Measurements from ENCODE around the gene FSTL1. TPM values are rescaled to one million over a fixed set of nuclear protein-coding genes. Genes with fewer than 3 reads are reported as not detected.

FSTL1 gene
- total RNA-seq, 1 donor from 2014 or later, result 379 TPM

DNA sequence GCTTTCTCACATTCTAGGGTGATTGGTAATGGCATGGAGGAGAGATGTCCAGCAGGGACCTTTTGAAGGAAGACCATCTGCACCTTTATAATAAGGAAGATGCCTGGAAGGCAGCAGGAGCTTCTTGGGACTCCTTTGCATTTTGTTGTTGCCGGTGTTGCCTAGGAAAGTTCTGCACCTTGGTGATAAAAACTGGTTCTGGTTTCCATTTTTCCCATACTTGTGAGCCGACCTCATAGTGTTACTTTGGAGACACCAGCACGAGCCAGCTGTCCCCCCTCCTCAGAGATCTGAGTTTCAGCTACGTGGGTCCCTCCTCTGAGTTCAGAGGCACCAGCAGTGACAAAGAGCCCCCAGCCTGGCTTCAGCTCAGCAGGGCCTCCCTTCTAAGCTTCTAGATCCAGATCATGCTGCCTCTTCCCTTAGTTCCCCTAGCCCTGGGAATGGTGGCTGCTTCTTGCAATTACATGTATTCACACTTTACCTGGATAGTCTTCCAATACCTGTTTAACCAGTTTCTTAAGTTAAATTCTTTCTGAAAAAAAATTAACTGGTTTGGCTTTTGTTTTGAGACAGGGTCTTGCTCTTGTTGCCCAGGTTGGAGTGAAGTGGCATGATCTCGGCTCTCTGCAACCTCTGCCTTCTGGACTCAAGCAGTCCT lies 18.0 kb upstream of the FSTL1 start:
- no peak for DNase-seq (ENCODE audit: low spot score)

DNA sequence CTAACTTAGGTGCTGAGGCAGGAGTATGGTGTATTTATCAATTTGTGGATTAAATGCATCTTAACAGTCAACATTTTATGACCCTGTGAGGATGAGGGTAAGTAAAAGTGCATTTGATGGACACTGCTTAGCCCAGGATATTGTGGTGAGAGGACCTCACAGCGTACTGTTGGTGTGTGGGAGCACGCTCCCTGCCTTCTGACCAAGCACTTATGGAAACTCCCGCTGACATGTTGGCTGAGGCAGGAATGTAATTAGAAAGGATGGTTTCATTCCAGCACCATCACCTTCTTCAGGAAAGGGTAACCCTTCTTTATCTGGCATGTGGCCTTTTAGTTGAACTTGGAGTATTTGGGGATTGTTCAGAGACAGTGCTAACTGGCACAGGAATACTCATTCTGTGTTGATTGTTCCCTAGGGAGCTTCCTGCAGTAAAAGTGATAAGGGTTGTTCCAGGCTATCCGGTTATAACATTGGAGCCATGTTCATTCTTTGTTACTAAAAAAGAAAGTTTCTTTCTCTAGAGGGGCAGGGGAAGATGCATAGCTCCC lies 11.7 kb upstream of the FSTL1 start:
- no peak for DNase-seq (ENCODE audit: low spot score)

DNA sequence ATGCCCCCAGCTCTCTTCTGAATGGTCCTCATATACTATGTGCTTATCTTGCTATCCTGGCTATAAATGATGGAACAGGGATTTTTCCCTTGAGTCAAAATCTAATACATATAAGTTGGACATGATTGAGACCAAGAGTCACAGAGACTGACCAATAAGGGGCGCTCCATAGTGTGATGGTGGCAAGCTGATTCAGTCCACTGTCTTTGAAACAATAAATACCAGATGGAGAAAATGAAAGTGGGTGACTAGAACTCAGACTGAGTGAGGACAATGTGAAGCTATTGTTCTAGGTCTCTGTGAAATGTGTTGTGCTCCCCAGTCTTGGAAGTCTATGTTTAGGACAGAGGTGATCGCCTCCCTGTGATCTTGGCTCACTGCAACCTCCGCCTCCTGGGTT lies 10.6 kb upstream of the FSTL1 start:
- no peak for DNase-seq (ENCODE audit: low spot score)

DNA sequence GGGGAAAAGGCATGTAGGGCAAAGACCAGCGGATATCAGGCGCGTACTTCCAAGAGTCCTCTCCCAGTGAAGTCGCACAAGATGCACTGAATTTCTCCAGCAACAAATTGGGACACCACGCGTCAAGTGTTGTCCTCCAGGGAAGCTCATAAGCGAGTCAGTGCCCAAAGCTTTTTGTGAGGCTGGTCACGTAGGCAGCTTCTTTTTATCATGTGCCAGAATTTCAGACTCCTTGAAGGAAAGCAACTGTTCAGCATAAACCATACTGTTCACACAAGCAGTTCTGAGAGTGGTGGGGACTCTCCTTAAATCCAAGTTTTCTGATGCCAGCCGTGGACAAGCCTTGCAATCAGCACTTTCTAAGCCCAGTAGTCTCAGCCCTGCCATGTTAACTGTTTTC lies 10.1 kb upstream of the FSTL1 start:
- no peak for DNase-seq (ENCODE audit: low spot score)

DNA sequence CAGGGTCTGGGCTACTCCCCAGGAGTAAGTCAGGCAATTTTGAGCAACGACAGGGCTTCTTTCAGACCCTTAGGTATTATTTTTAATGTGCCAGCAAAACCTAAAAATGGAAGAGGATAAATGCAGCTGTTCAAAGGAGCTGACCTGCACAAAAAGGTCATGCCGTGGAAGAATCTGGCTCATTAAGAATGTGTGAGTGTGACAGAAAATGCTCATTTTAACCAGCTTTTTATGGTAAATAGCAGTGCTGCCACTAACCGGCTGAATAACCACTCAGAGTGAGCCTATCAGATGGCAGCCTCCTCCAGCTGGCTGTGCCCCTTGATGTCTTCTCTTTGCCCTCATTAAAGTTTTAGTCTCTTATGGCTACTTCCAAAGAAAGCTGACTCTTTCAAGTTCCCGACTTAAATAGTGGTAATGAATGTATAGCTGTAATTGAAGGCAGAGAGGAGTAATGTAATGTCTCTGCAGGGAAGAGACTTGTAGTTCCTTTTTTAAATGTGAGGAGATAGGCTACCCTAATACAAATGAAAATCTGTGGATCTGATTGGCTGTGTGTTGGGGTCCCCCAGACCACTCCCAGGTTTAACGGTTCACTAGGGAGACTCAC lies 9.5 kb upstream of the FSTL1 start:
- no peak for DNase-seq (ENCODE audit: low spot score)

DNA sequence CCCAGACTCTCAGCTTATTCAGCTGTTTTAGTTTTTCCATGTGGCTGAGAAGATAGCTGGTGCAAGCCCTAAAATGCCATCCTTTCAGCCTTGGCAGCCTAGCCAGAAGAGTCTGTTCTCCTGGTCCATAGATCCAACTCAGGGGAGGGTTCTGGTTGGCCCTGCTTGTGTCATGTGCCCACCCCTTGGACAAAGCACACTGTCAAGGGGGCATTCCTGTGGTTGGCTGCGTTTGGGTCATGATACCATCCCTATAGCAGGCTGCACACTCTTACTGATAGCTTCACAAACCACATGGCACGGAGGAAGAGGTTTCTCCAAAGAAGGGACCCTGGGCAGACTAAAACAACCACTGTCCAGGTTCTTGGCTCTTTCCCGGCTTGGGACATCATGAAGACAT lies 8.4 kb upstream of the FSTL1 start:
- no peak for DNase-seq (ENCODE audit: low spot score)

DNA sequence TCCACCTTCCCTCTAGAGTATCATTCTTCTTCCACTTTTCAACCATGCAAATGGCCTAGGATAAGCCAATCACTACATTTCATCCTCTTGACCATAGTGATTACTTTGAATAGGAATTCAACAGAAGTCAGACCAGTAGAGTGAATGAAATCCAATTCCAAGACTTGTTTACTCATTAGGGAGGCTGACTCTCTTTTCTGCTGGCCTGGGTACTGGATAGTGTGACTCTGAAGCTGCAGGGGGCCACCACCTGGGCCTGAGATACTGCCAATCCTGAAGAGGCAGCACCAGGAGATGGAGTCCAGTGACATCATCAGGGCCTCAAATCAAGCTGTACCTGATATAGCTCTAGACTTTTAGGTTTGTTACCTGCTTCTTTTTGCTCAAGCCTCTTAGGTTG lies 7.0 kb upstream of the FSTL1 start:
- no peak for DNase-seq (ENCODE audit: low spot score)

DNA sequence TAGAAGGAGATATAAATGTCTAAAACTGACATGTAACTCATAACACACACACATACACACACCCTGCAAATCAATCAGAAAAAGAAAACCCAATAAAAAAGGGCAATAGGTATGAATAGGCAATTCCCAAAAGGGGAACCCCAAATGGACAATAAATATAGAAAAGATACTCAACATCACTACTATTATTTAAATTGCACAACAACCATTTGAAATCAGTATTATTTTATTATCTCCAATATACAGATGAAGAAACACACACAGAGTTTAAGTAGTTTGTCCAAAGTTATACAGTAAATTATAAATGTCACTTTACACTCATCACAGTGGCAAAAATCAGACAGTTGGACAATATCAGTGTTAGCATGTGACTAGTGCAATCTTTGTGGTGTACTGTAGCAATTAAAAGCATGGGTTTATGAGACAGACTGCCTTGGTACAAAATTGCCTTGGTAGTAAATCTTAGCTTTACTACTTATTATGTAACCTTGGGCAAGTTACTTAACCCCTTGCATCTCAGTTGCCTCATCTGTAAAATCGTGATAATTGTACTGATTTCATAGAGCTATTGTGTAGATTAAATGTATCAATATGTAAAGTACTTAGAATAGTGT lies 3.4 kb upstream of the FSTL1 start:
- DNase-seq (ENCODE audit: low spot score), result no peak

DNA sequence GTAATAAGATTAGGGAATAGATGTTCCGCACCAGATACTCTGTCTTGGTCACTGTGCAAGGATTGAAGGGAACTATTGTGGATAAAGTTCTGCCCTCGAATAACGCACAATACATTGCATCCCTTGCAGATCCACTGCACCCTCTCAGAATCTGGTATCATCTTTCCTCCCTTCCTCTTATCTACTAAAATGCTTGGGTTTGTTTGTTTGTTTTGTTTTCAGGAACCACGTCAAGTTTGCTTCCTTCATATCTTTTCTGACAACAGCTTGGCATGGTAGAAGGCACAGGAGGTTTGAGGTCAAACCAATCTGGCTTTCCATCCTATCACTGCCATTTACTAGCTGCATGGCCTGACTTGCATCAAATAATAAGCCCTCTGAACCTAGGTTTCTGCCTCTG lies 2.0 kb upstream of the FSTL1 start:
- no peak for DNase-seq (ENCODE audit: low spot score)

DNA sequence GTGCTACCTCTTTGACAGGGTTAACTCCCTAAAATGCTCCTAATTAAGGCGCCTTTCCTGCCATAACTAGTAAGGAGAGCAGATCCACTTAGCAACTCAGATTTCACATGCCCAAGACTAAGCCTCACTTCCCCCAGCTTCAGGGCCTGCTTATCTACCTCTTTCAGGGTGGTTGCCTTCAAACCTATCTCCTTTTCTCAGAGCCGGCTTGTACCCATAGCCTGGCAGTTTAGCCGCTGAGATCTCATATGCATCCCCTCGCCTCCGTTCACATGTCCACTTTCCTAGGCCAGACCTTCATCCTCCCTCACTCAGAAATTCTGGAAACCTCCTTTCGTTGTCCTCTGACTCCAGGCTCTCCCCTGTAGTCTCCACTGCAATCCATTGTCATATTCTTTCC lies 1.0 kb upstream of the FSTL1 start:
- DNase-seq (ENCODE audit: low spot score), result no peak

DNA sequence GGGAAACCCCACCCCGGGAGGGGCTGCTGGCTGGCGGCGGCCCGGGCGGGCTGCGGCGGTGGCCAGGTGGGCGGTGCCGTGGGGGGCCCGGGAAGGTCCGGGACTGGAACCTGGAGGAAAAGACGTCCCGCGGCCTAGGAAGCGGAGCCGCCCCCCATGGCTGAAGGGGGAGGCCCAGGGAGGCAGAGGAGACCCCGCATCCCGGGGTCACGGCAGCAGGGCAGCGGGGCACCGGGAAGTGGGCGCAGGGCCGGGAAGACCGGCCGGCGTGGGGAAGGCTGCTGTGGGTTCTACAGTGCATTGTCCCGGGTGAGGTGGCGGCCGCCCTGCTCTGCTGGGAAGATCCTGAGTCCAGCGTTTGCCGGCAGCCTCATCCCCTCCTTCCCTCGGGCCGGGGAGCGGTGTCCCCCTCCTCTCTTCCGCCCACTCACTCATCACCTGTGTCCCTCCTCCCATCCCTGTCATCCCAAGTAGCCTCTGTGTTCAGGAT lies 525 bp upstream of the FSTL1 start:
- peak; percentile 52 for DNase-seq (ENCODE audit: low spot score)

DNA sequence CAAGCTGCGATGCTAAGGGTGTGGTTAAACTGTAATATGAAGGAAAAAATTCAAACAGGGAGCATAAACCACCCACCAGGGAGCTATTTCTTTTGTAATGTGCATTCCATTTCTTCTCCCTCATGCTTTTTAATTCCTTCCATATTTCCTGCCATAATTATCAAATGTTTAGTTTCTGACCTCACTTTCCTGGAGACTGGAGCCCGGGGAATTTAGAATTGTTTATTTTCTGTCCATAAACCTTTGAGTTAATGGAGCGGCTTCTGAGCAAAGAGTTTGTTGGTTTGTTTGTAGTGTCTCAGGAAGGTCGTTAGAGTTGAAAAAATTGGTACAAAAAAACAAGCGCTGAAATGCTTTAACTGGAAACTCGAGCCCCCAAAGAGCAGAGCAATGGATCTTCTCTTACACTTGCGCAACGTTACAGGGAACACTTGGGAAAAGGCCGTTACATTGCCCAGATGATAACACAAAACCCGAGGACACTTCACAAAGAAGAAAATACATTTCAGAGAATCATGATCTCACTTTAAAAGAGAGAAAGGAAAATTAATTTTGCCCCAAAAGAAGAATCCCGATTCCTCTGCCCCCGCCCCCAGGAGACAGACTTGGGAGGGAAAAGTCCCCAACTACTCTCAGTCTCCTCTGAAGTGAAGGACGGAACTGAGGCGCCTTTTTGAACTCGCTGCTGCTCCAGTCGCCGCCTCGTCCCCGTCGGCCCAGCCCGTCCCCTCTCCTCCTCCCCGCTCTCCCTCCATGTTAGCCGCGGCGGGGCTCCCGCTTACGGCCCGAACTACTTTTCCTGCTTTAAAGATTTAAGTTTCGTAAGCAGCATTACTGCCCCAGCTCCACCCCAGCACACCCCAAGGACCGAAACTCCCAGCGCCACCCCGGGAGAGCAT lies 842 bp downstream of the FSTL1 start:
- no peak for DNase-seq (ENCODE audit: low spot score)

DNA sequence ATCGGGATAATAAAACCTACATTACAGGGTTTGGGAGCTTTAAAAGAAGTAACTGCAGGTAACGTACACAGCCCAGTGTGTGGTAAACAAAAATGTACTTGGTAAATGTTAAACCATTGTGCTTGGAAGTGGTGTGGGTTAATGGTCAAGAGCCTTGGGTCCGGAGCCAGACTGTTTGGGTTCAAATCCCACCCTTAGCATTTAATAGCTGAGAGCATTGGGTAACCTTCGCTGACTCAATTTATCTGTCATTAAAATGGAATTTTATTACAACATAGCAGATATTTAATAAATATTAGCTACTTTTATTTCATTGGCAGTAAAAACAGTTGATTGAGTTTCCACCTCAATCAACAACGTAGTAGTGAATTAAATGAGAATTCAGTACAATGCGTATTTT lies 1.5 kb downstream of the FSTL1 start:
- DNase-seq (ENCODE audit: low spot score), result no peak

DNA sequence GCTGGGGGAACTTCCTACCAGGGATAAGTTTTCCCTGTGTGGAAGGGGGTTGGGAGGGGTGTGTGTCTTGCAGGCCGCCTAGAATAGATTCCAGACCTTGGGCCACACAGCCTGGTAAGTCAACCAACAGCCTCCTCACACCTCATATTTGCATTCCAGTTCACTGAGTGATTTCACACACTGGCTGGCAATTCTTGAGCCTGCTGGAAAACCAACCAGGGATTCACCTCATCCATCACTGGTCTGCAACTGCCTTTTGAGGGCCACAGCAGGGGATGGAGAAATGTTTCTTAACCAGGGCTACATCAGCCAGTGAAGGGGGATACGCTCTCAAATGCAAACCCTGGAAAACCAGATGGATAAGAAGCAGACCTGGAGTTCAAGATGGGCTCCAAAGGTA lies 2.0 kb downstream of the FSTL1 start:
- DNase-seq (ENCODE audit: low spot score), result no peak

DNA sequence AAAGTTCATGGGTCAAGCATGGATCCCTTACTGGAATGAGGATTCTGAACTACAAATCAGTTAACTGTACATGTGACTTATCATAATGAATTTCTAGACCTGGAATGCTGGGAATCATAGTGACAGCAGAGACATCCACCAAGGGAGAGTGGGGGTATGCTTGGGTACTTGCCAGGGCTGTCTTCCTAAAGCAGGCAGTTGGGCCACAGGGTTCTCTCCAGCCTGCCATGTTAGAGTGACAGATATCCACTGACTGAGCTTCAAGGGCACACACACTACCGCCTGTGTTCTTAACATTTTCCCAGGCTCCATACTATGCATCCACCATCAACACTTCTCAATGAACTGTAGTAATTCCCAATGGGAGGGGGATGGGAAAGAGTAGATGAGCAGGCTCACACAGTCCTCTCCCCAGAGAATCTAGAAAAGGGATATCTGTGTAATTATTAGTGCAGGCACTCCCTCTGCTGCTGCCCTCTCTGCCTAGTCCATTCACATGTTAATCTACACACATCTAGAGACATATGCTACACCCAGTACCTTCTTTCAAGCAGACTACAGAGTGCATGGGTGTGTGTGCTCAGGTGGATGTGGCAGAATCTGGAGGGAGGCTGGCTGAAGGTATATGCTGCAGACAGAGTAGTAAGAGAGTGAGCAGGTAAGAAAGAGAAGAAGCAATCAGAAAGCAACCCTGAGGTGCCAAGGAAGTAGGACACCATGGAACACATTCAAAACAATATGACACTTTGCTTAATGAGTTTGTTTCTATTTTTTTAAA lies 3.7 kb downstream of the FSTL1 start:
- no peak for DNase-seq (ENCODE audit: low spot score)

DNA sequence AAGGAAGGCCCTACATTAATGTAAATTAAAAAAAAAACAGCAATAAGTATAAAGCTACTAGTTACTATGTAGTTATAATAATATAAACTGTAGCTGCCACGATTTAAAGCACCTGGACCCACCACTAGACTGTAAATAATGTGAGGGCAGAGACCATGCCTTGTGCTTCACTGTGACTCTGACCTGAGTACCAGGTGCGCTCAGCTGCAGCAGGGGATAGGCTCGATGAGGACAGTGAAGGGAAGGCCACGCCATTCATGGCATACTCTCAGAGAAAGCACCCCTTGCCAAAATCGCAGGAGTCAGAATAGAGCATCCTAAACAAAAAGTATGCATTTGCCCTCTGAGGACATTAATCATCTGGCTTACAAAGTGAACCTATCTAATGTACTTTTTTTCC lies 5.1 kb downstream of the FSTL1 start:
- no peak for DNase-seq (ENCODE audit: low spot score)

DNA sequence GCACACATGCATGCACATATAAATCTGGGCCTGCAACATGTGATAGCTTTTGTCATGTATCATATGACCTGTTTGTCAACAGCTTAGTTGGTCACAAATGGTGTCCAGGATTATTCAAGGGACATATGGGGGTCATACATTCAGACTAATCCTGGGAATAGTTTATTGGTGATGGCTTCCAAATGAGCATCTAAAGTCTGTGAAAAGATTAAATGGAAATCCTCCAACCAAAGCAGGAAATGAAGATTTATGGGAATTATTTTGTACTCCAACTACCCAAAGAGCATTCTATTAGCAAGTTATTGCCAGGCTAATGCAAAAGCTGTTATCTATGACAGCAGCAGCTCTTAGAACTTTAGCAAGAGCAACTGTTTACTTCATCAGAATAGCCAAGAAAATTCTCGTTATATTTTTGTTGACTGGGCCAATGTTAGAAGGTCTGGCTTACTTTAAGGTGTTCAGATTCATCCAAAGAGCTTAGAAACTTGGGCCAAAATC lies 7.1 kb downstream of the FSTL1 start:
- no peak for DNase-seq (ENCODE audit: low spot score)

DNA sequence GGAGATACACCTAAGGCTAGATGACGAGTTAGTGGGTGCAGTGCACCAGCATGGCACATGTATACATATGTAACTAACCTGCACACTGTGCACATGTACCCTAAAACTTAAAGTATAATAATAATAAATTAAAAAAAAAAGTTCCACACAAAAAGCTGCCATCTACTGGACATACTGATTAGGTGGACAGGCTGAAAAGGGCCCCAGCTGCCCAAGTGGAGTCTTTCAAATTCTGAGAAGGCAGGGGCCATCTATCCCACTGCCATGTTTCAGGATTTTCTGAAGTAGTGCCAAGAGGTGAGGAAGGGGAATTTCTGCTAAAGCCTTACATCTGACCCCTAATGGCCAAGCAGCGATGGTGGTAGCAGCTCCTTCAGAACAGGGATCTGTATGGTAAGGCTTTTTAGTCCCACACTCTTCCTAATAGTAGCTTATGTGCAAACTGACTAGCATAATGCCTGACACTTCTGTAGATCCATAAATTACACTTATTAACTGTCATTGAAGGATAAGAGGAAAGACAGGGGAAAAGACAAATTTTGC lies 7.7 kb downstream of the FSTL1 start:
- DNase-seq (ENCODE audit: low spot score), result no peak

DNA sequence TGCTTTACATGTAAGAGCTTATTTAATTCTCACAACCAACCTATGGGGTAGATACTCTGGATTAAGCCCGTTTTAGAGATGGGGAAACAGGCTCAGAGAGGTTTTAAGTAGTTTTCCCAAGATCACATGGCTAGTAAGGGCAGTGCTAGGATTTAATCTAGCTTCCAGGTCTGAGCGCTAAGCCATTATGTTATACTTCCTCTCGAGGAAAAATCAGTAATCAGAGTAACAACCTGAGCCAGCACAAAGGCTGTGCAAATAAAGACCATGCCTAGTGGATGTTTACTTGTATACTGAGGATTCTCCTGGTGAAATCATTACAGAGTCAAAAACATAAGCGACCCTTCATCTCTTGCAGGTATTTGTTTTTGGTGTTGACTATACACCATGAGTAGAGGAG lies 9.0 kb downstream of the FSTL1 start:
- no peak for DNase-seq (ENCODE audit: low spot score)

DNA sequence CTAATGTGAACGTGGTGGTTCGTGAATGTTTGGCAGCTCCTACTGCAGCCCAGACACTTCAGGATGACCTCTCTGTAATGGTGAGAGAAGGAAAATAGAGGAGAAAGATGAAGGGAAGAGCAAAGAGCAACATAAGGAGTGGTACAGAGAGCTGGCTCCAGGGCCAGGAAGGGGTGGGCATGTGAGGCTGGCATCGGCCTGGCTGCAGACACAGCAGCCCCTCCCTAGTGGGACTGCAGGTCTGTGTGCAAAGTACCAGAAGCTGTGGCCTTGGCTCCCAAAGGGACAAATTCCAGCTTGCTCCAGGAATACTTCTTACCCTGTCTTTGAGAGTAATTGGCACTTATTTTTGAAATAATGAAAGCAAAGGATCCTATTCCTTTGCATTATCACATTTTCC lies 10.0 kb downstream of the FSTL1 start:
- no peak for DNase-seq (ENCODE audit: low spot score)

All from ureter (tissue), 1 donor.